ENCODE measurements around the gene RANBP10.

Gene RANBP10

GRCh38 chr16:67806428-67807147 lies at the start of gene RANBP10, which contains the start of gene TSNAXIP1:
TSS of gene RANBP10 (minus strand) at chr16:67806560. CDS start at chr16:67806536, 24 bp downstream.
TSS of gene TSNAXIP1 (plus strand) at chr16:67806889. CDS start at chr16:67807150, 261 bp downstream.
- TF ChIP-seq POLR2A (IDR thresholded peaks at IDR 0.05; ENCODE audit: low read length) (peak; percentile 96), GATA1 (IDR thresholded peaks at IDR 0.05; ENCODE audit: low read depth, low read length) (no peak)
- peak; percentile 99 for DNase-seq

- no peak for TF ChIP-seq GATA1 (IDR thresholded peaks at IDR 0.05; ENCODE audit: low read depth, low read length)
- no peak for TF ChIP-seq POLR2A (IDR thresholded peaks at IDR 0.05; ENCODE audit: low read length)
- no peak for DNase-seq
Measured at GRCh38 chr16:67855789-67856188, 49.4 kb upstream of the RANBP10 start.

GRCh38 chr16:67853670-67854069 lies 47.3 kb upstream of the RANBP10 start:
- no peak for DNase-seq
- TF ChIP-seq POLR2A (IDR thresholded peaks at IDR 0.05; ENCODE audit: low read length) (no peak), GATA1 (IDR thresholded peaks at IDR 0.05; ENCODE audit: low read depth, low read length) (no peak)

- DNase-seq = no peak
- TF ChIP-seq POLR2A (IDR thresholded peaks at IDR 0.05; ENCODE audit: low read length) (no peak), GATA1 (IDR thresholded peaks at IDR 0.05; ENCODE audit: low read depth, low read length) (no peak)
Measured at GRCh38 chr16:67848118-67848517, 41.8 kb upstream of the RANBP10 start.

GRCh38 chr16:67847064-67847861 lies 40.9 kb upstream of the RANBP10 start, which contains the start of gene CENPT:
TSS of gene CENPT (minus strand) at chr16:67847693. CDS start at chr16:67833859, 13,834 bp downstream.
- peak; percentile 89 to 91 for DNase-seq
- peak; percentile 32 for TF ChIP-seq POLR2A (IDR thresholded peaks at IDR 0.05; ENCODE audit: low read length)
- TF ChIP-seq GATA1 (IDR thresholded peaks at IDR 0.05; ENCODE audit: low read depth, low read length) = no peak

GRCh38 chr16:67846320-67847063 lies 40.1 kb upstream of the RANBP10 start, which contains the start of gene NUTF2:
TSS of gene NUTF2 (plus strand) at chr16:67846933. CDS start at chr16:67865131, 18,198 bp downstream.
- DNase-seq = peak; percentile 95 to 96
- TF ChIP-seq GATA1 (IDR thresholded peaks at IDR 0.05; ENCODE audit: low read depth, low read length) (no peak), POLR2A (IDR thresholded peaks at IDR 0.05; ENCODE audit: low read length) (peak; percentile 58)

- TF ChIP-seq POLR2A (IDR thresholded peaks at IDR 0.05; ENCODE audit: low read length) (no peak), GATA1 (IDR thresholded peaks at IDR 0.05; ENCODE audit: low read depth, low read length) (no peak)
- DNase-seq = peak in 1 of 2 experiments; percentile 46
Measured at GRCh38 chr16:67846063-67846319, 39.6 kb upstream of the RANBP10 start.

GRCh38 chr16:67845291-67846062 lies 39.1 kb upstream of the RANBP10 start:
- no peak for TF ChIP-seq POLR2A (IDR thresholded peaks at IDR 0.05; ENCODE audit: low read length)
- no peak for TF ChIP-seq GATA1 (IDR thresholded peaks at IDR 0.05; ENCODE audit: low read depth, low read length)
- DNase-seq = peak in 1 of 2 experiments; percentile 38

- no peak for DNase-seq
- TF ChIP-seq POLR2A (IDR thresholded peaks at IDR 0.05; ENCODE audit: low read length) = no peak
- TF ChIP-seq GATA1 (IDR thresholded peaks at IDR 0.05; ENCODE audit: low read depth, low read length) = no peak
Measured at GRCh38 chr16:67844497-67844896, 38.1 kb upstream of the RANBP10 start.

- TF ChIP-seq POLR2A (IDR thresholded peaks at IDR 0.05; ENCODE audit: low read length) (no peak), GATA1 (IDR thresholded peaks at IDR 0.05; ENCODE audit: low read depth, low read length) (no peak)
- no peak for DNase-seq
Measured at GRCh38 chr16:67843343-67843765, 37.0 kb upstream of the RANBP10 start.

GRCh38 chr16:67842509-67843342 lies 36.4 kb upstream of the RANBP10 start:
- DNase-seq = peak; percentile 75 to 81
- TF ChIP-seq POLR2A (IDR thresholded peaks at IDR 0.05; ENCODE audit: low read length) = peak; percentile 1
- no peak for TF ChIP-seq GATA1 (IDR thresholded peaks at IDR 0.05; ENCODE audit: low read depth, low read length)

GRCh38 chr16:67841816-67842508 lies 35.6 kb upstream of the RANBP10 start, which contains the start of gene THAP11:
TSS of gene THAP11 (plus strand) at chr16:67842320. CDS start at chr16:67842555, 235 bp downstream.
- TF ChIP-seq POLR2A (IDR thresholded peaks at IDR 0.05; ENCODE audit: low read length) (peak; percentile 63), GATA1 (IDR thresholded peaks at IDR 0.05; ENCODE audit: low read depth, low read length) (no peak)
- DNase-seq = peak; percentile 95 to 98
